ENCODE data around the gene ERBB4. TPM values are rescaled to one million over a fixed set of nuclear protein-coding genes. Genes with fewer than 3 reads are reported as not detected.
"Not testable (repeated sequence)": the region's sequence is repeated elsewhere in the genome, so short reads cannot be mapped to it uniquely, and the experiment has no call there.

ERBB4 gene
- total RNA-seq, 1 experiment from 2014 or later = 0.15 TPM

- no peaks in the 10 kb centered on the region for H3K27me3 ChIP-seq (ENCODE audit: control insufficient read depth, insufficient read depth, low read length)
- H3K9me3 ChIP-seq (ENCODE audit: control insufficient read depth, insufficient read depth, low read depth, low read length) = no peaks in the 10 kb centered on the region
- H3K36me3 ChIP-seq (ENCODE audit: control insufficient read depth, insufficient read depth, low read length) = no peaks in the 10 kb centered on the region
- DNase-seq (ENCODE audit: low read depth, low spot score) = no peak
- no peaks in the 10 kb centered on the region for H3K4me1 ChIP-seq (ENCODE audit: control insufficient read depth, insufficient read depth, low read length)
- intact Hi-C loops (cut with micrococcal nuclease; ENCODE audit: unreplicated experiment) = no loop called here
- POLR2A ChIA-PET = no interaction called here
- CTCF ChIA-PET = no interaction called here
- no peak overlapping the region for H3K27ac ChIP-seq (ENCODE audit: low read length)
- no TSS peak for BruUV-seq (replicated peaks)
- no peak for ATAC-seq
- in situ Hi-C loops (cut with HindIII; ENCODE audit: low pct_unique_long_range_greater_than_20kb, low sequenced_read_pairs) = no loop called here
- no peak overlapping the region for H3K4me3 ChIP-seq (ENCODE audit: low read depth in 2 of 2, low read length in 2 of 2)
- TF ChIP-seq CTCF (IDR thresholded peaks at IDR 0.05) = no peak
- TF ChIP-seq, protein P1, sequence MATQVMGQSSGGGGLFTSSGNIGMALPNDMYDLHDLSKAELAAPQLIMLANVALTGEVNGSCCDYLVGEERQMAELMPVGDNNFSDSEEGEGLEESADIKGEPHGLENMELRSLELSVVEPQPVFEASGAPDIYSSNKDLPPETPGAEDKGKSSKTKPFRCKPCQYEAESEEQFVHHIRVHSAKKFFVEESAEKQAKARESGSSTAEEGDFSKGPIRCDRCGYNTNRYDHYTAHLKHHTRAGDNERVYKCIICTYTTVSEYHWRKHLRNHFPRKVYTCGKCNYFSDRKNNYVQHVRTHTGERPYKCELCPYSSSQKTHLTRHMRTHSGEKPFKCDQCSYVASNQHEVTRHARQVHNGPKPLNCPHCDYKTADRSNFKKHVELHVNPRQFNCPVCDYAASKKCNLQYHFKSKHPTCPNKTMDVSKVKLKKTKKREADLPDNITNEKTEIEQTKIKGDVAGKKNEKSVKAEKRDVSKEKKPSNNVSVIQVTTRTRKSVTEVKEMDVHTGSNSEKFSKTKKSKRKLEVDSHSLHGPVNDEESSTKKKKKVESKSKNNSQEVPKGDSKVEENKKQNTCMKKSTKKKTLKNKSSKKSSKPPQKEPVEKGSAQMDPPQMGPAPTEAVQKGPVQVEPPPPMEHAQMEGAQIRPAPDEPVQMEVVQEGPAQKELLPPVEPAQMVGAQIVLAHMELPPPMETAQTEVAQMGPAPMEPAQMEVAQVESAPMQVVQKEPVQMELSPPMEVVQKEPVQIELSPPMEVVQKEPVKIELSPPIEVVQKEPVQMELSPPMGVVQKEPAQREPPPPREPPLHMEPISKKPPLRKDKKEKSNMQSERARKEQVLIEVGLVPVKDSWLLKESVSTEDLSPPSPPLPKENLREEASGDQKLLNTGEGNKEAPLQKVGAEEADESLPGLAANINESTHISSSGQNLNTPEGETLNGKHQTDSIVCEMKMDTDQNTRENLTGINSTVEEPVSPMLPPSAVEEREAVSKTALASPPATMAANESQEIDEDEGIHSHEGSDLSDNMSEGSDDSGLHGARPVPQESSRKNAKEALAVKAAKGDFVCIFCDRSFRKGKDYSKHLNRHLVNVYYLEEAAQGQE (IDR thresholded peaks at IDR 0.05; ENCODE audit: insufficient read depth in 1 of 2, low read depth in 2 of 2, low read length in 1 of 2) = no peak
- no peak for TF ChIP-seq SIN3A (IDR thresholded peaks at IDR 0.05; ENCODE audit: borderline replicate concordance, insufficient read depth, low read depth, low read length)
- no peak for TF ChIP-seq POLR2AphosphoS5 (IDR thresholded peaks at IDR 0.05; ENCODE audit: low read depth, low read length)
- TF ChIP-seq TCF7L2 (IDR thresholded peaks at IDR 0.05; ENCODE audit: low read depth, low read length) = no peak
Measured at GRCh38 chr2:211598238-211598637, 940.4 kb downstream of the ERBB4 start.

GRCh38 chr2:211592006-211592405 lies 946.6 kb downstream of the ERBB4 start:
- H3K9me3 ChIP-seq (ENCODE audit: control insufficient read depth, insufficient read depth, low read depth, low read length); H3K27ac ChIP-seq (ENCODE audit: low read length); ATAC-seq; intact Hi-C loops (cut with micrococcal nuclease; ENCODE audit: unreplicated experiment); POLR2A ChIA-PET; BruUV-seq (replicated peaks); DNase-seq (ENCODE audit: low read depth, low spot score); H3K27me3 ChIP-seq (ENCODE audit: control insufficient read depth, insufficient read depth, low read length); H3K4me1 ChIP-seq (ENCODE audit: control insufficient read depth, insufficient read depth, low read length); H3K36me3 ChIP-seq (ENCODE audit: control insufficient read depth, insufficient read depth, low read length); CTCF ChIA-PET; H3K4me3 ChIP-seq (ENCODE audit: low read depth in 2 of 2, low read length in 2 of 2); in situ Hi-C loops (cut with HindIII; ENCODE audit: low pct_unique_long_range_greater_than_20kb, low sequenced_read_pairs): not testable (repeated sequence)

DNA sequence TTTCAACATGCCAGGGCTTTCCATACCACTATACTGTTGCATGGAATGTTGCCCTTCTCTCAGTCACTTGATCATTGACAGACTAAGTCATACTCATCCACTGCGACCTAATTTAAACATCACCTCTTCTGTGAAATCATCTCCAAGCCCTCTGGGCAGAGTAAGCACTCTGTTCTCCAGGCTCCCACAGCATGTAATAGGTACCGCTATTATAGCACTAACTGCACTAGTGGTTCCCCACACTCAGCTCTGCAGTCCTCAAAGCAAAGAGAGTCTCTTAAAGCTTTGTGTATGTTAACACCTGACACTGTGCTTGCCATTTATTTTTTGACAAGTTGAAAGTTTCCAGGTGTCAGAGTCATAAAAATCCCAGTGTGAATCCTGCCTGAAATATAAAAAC lies 947.2 kb downstream of the ERBB4 start:
- CTCF ChIA-PET = no interaction called here
- Histone ChIP-seq H3K27me3 (ENCODE audit: control insufficient read depth, insufficient read depth, low read length) (no peaks in the 10 kb centered on the region), H3K27ac (ENCODE audit: low read length) (no peak overlapping the region), H3K4me1 (ENCODE audit: control insufficient read depth, insufficient read depth, low read length) (no peaks in the 10 kb centered on the region), H3K36me3 (ENCODE audit: control insufficient read depth, insufficient read depth, low read length) (no peaks in the 10 kb centered on the region), H3K4me3 (ENCODE audit: low read depth in 2 of 2, low read length in 2 of 2) (no peak overlapping the region), H3K9me3 (ENCODE audit: control insufficient read depth, insufficient read depth, low read depth, low read length) (no peaks in the 10 kb centered on the region)
- in situ Hi-C loops (cut with HindIII; ENCODE audit: low pct_unique_long_range_greater_than_20kb, low sequenced_read_pairs) (no loop called here), intact Hi-C loops (cut with micrococcal nuclease; ENCODE audit: unreplicated experiment) (no loop called here)
- BruUV-seq (replicated peaks) = no TSS peak
- DNase-seq (ENCODE audit: low read depth, low spot score) (no peak), ATAC-seq (no peak)
- TF ChIP-seq, protein P1 (IDR thresholded peaks at IDR 0.05; ENCODE audit: insufficient read depth in 1 of 2, low read depth in 2 of 2, low read length in 1 of 2) = no peak
- no peak for TF ChIP-seq SIN3A (IDR thresholded peaks at IDR 0.05; ENCODE audit: borderline replicate concordance, insufficient read depth, low read depth, low read length)
- no peak for TF ChIP-seq POLR2AphosphoS5 (IDR thresholded peaks at IDR 0.05; ENCODE audit: low read depth, low read length)
- TF ChIP-seq CTCF (IDR thresholded peaks at IDR 0.05) = no peak
- no peak for TF ChIP-seq TCF7L2 (IDR thresholded peaks at IDR 0.05; ENCODE audit: low read depth, low read length)
- POLR2A ChIA-PET = no interaction called here
